ENCODE data around the gene SLC17A9. TPM values are rescaled to one million over a fixed set of nuclear protein-coding genes. Genes with fewer than 3 reads are reported as not detected.

Gene SLC17A9
- 0.31 TPM for total RNA-seq

GRCh38 chr20:62952373-62952967 lies at the start of gene SLC17A9:
Gene SLC17A9 (plus strand): TSS chr20:62952709. CDS start chr20:62952831, 122 bp downstream.

DNA sequence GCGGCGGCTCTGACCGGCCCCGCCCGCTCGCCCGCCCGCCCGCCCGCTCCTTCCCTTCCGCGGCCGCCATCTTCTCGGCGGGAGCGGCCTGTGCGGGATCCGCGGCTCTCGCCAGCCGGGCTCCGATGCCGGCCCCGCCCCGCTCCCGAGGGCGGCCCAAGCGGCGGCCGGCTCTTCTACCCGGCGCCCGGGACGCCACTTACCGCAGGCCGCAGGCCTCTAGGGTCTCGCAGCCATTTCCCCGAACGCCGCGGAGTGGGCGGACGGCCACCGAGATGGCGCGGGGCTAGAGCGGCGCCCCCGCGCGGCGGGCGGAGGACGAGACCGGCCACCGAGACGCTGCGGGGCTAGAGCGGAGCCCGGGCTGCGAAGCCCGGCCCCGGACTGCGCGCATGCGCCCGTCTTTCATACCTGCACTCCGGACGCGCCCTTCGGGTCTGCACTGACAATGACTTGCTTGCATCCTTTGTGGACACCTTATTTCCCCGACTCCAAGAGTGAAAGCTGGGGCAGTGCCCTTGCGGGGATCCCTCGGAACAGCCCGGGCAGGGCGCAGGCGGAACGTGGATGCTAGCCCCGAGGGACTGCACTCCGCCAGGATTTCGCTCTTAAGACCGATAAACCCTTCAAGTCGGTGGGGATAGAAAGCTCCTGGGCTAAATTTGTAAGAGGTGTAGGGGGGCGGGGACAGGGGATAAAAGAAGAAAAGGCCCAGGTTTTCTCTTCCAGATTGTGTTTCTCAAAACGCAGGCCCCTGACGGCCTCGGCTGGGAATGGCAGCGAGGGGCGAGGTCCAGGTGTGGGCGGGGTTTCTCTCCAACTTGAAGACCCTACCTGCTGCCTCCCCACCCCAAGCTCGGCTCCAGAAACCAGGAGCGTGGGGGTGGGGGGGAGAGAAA lies 26.0 kb upstream of the SLC17A9 start, which contains the start of gene DIDO1:
TSS of gene DIDO1 (minus strand) at position 277 of the 899 bp plus-strand sequence.

GRCh38 chr20:62938105-62938888 lies 14.2 kb upstream of the SLC17A9 start, which contains the start of gene GID8:
Gene GID8 (plus strand): TSS chr20:62938147. CDS start chr20:62941503, 3,356 bp downstream.

GRCh38 chr20:63006540-63007359 lies 54.2 kb downstream of the SLC17A9 start, which contains the start of gene BHLHE23:
Gene BHLHE23 (minus strand): TSS chr20:63006964. CDS start chr20:63006774, 190 bp downstream.

Other genes starting within 250 kb of the SLC17A9 start
- 11.9 TPM for gene NTSR1, start 243.9 kb upstream of the SLC17A9 start, total RNA-seq
- 15.3 TPM for gene MRGBP, start 156.2 kb upstream of the SLC17A9 start, total RNA-seq
- gene OGFR, start 147.9 kb upstream of the SLC17A9 start, total RNA-seq, result 26.9 TPM
- gene COL9A3, start 135.7 kb upstream of the SLC17A9 start, total RNA-seq, result 27.9 TPM
- gene TCFL5, start 90.9 kb upstream of the SLC17A9 start, total RNA-seq, result 8.1 TPM
- gene DIDO1, start 26.2 kb upstream of the SLC17A9 start, total RNA-seq, result 72.6 TPM
- gene GID8, start 14.6 kb upstream of the SLC17A9 start, total RNA-seq, result 49.8 TPM
- gene BHLHE23, start 54.3 kb downstream of the SLC17A9 start, total RNA-seq, result 0.94 TPM

All from parietal lobe (tissue), 1 donor.